MCF 10A (cell line): Measurements from ENCODE around the gene KDM5A. TPM values are rescaled to one million over a fixed set of nuclear protein-coding genes. Genes with fewer than 3 reads are reported as not detected.

Source experiments
- BruUV-seq: library from RNA; stranded (reverse); fragments of 400-500 nt; replicated peaks from 2 replicates; lab custom pipeline; 2021; lab: Mats Ljungman, UMichigan
- CTCF ChIA-PET: fragments of 300-600 bp; sonication (Branson Sonifier 250); formaldehyde crosslinking; extraction: SDS; loops from one replicate; lab custom pipeline; 2021; ENCODE audit warnings: antibody characterized with exemption, inconsistent platforms; lab: Yijun Ruan, JAX
- POLR2A ChIA-PET: fragments of 300-600, 350-650 bp; sonication (Branson Sonifier 250); formaldehyde crosslinking; extraction: SDS; loops from one replicate; lab custom pipeline; 2020; ENCODE audit warnings: antibody characterized with exemption, inconsistent platforms; lab: Yijun Ruan, JAX
- DNase-seq: peaks from one replicate; pipeline ENCODE4 v3.0.0-alpha.2; 2018; ENCODE audit not compliant: unreplicated experiment
- H3K27ac Mint-ChIP-seq: one replicate; pipeline ENCODE4 v1.8.0; 2022; ENCODE audit warnings: mild to moderate bottlenecking, low read depth, mixed read lengths; ENCODE audit not compliant: unreplicated experiment
- H3K27me3 Mint-ChIP-seq: one replicate; pipeline ENCODE4 v1.8.0; 2022; ENCODE audit warnings: mixed read lengths; ENCODE audit not compliant: insufficient read depth, unreplicated experiment
- H3K36me3 Mint-ChIP-seq: one replicate; pipeline ENCODE4 v1.8.0; 2022; ENCODE audit warnings: mild to moderate bottlenecking, moderate library complexity, mixed read lengths; ENCODE audit not compliant: insufficient read depth, unreplicated experiment
- H3K4me1 Mint-ChIP-seq: one replicate; pipeline ENCODE4 v1.8.0; 2022; ENCODE audit warnings: mixed read lengths; ENCODE audit not compliant: insufficient read depth, unreplicated experiment
- H3K4me3 Mint-ChIP-seq: one replicate; pipeline ENCODE4 v1.8.0; 2022; ENCODE audit warnings: mild to moderate bottlenecking, moderate library complexity, mixed read lengths; ENCODE audit not compliant: unreplicated experiment
- H3K9me3 Mint-ChIP-seq: one replicate; pipeline ENCODE4 v1.8.0; 2022; ENCODE audit warnings: mixed read lengths; ENCODE audit not compliant: unreplicated experiment
- intact Hi-C: fragments of 100-400 bp; cut with micrococcal nuclease; formaldehyde crosslinking; loops from 2 replicates; pipeline ENCODE4 v1.14.1; 2022
- total RNA-seq: library from RNA; stranded (reverse); gene quantifications from 2 replicates; pipeline ENCODE4 v1.2.3, GENCODE V29; 2022
- TF ChIP-seq, protein P1 (sequence below): fragments of 200-600 bp; IDR thresholded peaks from one replicate; pipeline ENCODE4 v1.8.0; 2022; ENCODE audit warnings: antibody characterized with exemption, mild to moderate bottlenecking; ENCODE audit not compliant: unreplicated experiment

The KDM5A gene
- total RNA-seq, 1 experiment from 2014 or later: 58.0 TPM

DNA sequence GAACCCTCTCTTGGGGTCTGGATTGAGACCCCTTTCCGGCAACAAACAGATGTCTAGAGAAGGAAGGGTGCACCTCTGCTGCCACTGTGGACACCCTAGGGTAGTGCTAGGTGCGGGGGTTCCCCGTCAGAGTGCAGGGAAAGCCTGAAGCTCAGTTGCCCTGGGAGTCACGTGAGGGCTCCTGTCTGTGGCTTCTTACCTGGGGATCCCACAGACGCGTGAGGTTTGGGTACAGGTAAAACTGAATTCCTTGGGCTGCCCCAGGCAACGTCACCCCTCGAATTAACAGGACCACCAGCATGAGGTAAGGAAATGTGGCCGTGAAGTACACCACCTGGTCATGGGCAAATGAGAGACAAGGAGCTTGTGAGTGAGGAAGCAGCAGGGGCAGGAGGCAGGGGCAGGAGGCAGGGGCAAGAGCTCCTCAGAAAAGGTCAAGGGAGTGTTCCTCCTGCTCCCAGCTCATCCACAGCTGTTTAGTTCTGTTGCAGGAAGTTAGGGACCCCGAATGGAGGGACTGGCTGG, 154.2 kb downstream of the KDM5A start:
- DNase-seq: no peak
- CTCF ChIA-PET: interaction anchor here (1.2 kb wide), 1 partner anchor 12 kb away, joined by 4 read pairs; no protein-coding TSS in a partner anchor
- Mint-ChIP-seq H3K27me3 (peaks cover 27% of the 10 kb centered on the region), H3K9me3 (peaks cover 20% of the 10 kb centered on the region), H3K4me3 (no peak overlapping the region), H3K36me3 (no peaks in the 10 kb centered on the region), H3K4me1 (no peaks in the 10 kb centered on the region), H3K27ac (no peak overlapping the region)
- TF ChIP-seq, protein P1, sequence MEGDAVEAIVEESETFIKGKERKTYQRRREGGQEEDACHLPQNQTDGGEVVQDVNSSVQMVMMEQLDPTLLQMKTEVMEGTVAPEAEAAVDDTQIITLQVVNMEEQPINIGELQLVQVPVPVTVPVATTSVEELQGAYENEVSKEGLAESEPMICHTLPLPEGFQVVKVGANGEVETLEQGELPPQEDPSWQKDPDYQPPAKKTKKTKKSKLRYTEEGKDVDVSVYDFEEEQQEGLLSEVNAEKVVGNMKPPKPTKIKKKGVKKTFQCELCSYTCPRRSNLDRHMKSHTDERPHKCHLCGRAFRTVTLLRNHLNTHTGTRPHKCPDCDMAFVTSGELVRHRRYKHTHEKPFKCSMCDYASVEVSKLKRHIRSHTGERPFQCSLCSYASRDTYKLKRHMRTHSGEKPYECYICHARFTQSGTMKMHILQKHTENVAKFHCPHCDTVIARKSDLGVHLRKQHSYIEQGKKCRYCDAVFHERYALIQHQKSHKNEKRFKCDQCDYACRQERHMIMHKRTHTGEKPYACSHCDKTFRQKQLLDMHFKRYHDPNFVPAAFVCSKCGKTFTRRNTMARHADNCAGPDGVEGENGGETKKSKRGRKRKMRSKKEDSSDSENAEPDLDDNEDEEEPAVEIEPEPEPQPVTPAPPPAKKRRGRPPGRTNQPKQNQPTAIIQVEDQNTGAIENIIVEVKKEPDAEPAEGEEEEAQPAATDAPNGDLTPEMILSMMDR: no peak
- no TSS peak for BruUV-seq
- POLR2A ChIA-PET: no interaction called here
- intact Hi-C loops: no loop called here

DNA sequence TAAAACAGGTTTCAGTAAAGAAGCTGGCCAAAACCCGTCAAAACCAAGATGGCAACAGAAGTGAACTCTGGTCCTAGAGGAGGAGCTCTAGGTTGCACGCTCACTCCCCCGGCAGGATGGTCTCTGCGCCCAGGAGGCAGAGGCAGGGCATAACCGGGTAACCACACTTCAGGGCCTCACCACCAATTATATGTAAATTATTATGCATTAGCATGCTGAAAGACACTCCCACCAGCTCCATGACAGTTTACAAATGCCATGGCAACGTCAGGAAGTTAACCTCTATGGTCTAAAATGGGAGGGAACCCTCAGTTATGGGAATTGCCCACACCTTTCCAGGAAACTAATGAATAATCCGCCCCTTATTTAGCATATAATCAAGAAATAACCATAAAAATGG, 155.1 kb downstream of the KDM5A start:
- Mint-ChIP-seq H3K4me3 (no peak overlapping the region), H3K9me3 (peaks cover 20% of the 10 kb centered on the region), H3K27me3 (peaks cover 36% of the 10 kb centered on the region), H3K27ac (no peak overlapping the region), H3K36me3 (no peaks in the 10 kb centered on the region), H3K4me1 (no peaks in the 10 kb centered on the region)
- BruUV-seq: no TSS peak
- ChIA-PET CTCF (interaction anchor here (0.7 kb wide), 1 partner anchor 12 kb away, joined by 3 read pairs; no protein-coding TSS in a partner anchor), POLR2A (no interaction called here)
- TF ChIP-seq, protein P1: no peak
- DNase-seq: no peak
- intact Hi-C loops: no loop called here

GRCh38 chr12:233615-233968, 155.5 kb downstream of the KDM5A start:
- no peaks in the 10 kb centered on the region for H3K4me1 Mint-ChIP-seq
- POLR2A ChIA-PET: no interaction called here
- H3K36me3 Mint-ChIP-seq: no peaks in the 10 kb centered on the region
- no TSS peak for BruUV-seq
- CTCF ChIA-PET: interaction anchor here (0.7 kb wide), 1 partner anchor 12 kb away, joined by 3 read pairs; no protein-coding TSS in a partner anchor
- peaks cover 20% of the 10 kb centered on the region for H3K9me3 Mint-ChIP-seq
- H3K4me3 Mint-ChIP-seq: no peak overlapping the region
- intact Hi-C loops: no loop called here
- TF ChIP-seq, protein P1: no peak
- no peak overlapping the region for H3K27ac Mint-ChIP-seq
- no peak for DNase-seq
- H3K27me3 Mint-ChIP-seq: peaks cover 41% of the 10 kb centered on the region

GRCh38 chr12:232731-233614, 156.1 kb downstream of the KDM5A start:
- ChIA-PET POLR2A (no interaction called here), CTCF (interaction anchor here (1.1 kb wide), 1 partner anchor 57 kb away, joined by 3 read pairs; no protein-coding TSS in a partner anchor)
- no peak overlapping the region for H3K27ac Mint-ChIP-seq
- intact Hi-C loops: no loop called here
- DNase-seq: no peak
- no peaks in the 10 kb centered on the region for H3K4me1 Mint-ChIP-seq
- no TSS peak for BruUV-seq
- H3K36me3 Mint-ChIP-seq: no peaks in the 10 kb centered on the region
- H3K27me3 Mint-ChIP-seq: peaks cover 47% of the 10 kb centered on the region
- H3K9me3 Mint-ChIP-seq: peaks cover 20% of the 10 kb centered on the region
- TF ChIP-seq, protein P1: no peak
- H3K4me3 Mint-ChIP-seq: no peak overlapping the region
